HG03342 (cell line): ENCODE measurements around the gene WT1.

Experiments used
- ATAC-seq: cut with Tn5 transposase; IDR thresholded peaks from one replicate; pipeline ENCODE4 v1.9.1; 2021; ENCODE audit warnings: mild to moderate bottlenecking, moderate library complexity; ENCODE audit not compliant: unreplicated experiment

The WT1 gene

DNA sequence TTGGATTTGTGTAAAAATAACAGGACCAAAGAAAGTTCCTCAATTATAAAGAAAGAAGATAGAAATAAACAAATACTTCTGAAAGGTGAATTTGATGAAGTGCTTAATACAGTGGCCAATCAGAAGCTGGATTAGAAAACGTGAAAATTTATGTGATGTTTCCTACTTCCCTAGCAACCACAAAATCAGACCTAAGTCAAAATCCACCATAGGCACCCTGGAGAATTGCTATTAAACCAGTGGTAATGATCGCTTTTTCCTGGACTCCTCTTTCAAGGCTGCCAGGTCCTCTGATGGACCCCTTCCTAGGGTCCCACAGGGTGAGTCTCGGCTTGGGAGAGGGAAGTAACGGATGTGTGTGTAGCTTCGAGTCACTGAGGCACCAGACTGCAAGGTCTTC, 9.6 kb downstream of the WT1 start:
- ATAC-seq: no peak

DNA sequence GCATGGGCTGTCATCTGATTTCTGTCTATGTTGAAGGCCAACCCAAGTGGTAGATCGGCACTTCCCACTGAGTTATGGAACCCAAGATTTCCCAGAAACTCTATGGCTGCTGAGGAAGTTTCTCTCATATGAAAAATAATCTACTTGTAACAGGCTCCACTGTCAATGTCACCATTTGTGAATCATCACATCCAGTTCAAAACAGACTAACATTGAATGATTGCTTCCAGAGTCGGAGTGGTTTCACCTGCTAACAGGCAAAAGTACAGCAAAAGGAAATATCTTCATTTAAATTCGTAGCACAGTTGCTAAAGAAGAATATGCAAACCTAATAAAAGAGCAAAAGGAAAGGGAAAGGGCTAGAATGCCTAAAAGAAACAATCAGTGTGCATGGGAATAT, 12.8 kb downstream of the WT1 start:
- no peak for ATAC-seq

DNA sequence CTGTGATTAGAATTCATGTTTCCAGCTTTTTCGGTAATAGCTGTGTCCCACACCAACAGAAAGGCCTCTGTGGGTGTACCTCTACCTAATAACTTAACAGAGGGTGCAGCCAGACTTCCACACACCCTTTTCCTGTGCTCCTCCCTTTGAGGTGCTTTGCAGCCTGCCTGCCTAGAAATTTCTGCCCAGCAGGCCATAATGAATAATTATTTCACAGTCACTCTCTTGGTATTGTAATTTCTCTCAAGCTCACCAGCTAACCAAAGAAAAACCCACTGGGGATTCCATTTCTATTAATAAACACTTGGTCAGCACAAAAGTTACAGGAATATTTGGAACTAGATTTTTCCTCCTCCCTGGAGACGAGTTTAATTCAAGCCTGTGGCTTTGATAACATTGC, 13.3 kb downstream of the WT1 start:
- no peak for ATAC-seq

DNA sequence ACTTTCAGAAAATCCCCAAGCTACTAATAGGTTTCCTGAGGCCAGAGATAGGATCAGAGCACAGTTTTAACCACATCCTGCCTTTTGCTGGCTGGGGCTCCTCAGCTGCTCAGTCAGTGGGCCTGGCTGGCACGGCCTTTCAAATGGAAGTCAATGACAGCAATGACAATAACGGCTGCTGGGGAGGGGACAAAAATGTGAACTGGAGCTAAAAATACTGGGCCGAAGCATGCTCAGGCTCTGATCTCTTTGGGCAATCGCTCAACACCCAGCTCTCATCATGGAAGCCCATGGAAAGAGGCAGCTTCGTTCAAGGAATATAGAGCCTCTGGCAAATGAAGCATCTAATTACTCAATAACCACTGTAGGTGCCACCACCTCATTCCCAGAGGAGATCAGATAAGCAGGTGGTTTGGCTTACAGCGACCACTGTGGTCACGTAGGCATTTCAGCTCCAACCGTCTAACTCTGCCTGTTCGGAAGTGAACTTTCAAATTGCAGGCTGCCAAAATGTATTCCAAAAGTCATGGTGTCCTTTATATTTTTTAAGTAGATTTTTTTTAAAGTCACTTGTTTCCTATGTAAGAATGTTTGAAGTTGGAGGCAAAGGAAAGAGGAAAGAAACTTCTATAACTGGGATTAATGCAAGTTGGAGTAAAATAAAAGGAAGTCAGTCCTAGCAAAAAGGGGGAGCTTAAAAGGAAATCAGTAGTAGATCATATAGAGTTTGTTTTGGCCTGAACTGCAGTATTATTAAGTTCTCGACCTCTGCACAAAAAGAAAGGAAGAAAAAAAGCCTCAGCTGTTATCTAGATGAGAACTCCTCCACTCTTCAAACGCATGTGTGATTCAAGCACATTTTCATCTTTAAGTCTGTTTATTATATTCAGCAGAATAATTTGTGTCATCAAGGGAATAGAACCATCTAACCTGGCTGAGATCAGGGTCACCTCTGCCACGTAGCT, 14.1 kb downstream of the WT1 start:
- peak; percentile 83 for ATAC-seq

DNA sequence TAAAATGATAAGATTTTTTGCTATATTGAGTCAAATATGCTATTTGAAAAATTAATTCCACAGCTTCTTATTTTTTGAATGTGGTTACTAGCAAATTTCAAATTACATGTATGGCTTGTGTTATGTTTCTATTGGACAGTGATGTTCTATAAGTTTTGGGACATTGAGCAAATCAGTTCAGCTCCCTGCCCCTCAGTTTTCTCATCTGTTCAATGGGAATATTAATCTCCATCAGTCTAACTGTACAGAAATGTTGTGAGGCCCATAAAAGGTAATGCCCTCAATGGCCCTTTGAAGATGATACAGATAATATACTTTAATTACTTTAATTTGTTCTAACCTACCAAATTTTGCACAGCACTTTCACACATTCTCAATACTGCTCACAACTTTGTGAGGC, 15.2 kb downstream of the WT1 start:
- no peak for ATAC-seq

- ATAC-seq: no peak
Measured at GRCh38 chr11:32418836-32419235, 16.5 kb downstream of the WT1 start.

DNA sequence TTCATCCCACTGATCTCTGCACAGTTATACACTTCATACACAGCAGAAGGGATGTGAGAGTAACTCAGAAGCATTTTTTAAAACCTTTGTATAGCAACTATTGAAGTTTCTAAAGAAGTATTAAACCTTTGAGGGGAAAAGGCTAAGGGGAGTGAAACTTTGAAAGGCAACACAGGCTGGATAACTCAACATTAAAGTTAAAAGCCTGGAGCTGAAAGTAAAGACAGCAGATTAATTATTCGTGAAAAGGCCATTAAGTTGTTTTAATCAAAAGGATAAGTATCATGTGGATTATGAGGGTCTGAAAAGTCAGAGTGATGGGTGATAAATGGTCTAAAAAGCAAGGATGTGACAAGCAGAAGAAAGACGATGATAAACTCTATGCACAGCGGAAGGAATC, 17.5 kb downstream of the WT1 start:
- no peak for ATAC-seq

DNA sequence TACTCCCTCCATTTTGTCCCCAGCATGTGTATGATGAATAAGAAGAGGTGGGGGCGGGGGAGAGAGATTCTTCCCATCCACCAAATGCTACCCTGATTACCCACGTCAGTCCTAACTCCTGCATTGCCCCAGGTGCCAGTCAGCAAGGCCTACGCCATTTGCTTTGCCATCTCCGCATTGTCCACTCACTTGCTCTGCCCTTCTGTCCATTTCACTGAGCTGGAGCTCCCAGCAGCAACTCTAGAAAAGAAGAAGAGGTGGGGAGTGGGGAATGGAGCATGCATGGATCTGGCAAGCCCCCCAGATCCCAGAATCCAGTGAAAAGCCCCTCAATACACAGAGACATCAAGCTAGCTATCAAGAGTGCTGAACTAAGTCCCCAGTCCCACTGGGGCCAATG, 19.0 kb downstream of the WT1 start:
- ATAC-seq: no peak

GRCh38 chr11:32414925-32415324, 20.4 kb downstream of the WT1 start:
- no peak for ATAC-seq

GRCh38 chr11:32411942-32412615, 23.3 kb downstream of the WT1 start:
- ATAC-seq: no peak

DNA sequence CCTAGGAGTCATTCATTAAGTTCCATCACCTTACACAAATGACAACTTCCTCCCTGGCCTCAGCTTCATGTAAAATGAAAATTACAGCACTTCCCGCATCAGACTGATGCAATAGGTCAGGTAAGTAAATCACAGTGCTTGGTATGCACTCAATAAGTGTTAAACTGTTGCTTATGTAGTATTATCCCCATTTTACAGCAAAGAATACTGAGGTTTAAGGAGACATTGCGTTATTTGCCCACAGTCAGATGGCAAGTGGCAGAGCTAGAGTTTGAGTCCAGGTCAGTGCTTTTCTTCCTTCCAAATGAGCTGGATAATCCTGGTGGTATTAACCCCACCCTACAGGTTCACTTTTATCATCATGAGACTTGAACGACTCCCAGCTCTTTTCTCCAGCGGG, 29.7 kb downstream of the WT1 start:
- ATAC-seq: no peak

DNA sequence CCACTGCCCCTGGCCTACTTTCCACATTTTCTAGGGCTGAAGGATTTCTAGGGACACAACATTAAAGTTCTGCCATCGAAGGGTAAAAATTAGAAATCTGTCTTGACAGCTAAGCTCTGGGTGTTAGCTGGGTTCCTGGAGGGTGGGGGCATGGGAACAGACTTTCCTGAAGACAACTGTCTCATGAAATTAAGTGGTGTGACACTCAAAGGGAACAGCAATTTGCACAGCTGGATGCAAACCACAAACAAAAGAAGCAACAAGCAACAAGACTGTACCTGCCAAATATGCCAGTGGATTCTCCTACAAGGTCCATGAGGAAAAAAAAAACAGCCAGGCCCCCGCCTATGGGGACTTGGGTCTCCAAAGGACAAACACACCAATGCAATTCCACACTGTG, 32.5 kb downstream of the WT1 start:
- no peak for ATAC-seq

GRCh38 chr11:32400670-32401369, 34.5 kb downstream of the WT1 start:
- no peak for ATAC-seq

DNA sequence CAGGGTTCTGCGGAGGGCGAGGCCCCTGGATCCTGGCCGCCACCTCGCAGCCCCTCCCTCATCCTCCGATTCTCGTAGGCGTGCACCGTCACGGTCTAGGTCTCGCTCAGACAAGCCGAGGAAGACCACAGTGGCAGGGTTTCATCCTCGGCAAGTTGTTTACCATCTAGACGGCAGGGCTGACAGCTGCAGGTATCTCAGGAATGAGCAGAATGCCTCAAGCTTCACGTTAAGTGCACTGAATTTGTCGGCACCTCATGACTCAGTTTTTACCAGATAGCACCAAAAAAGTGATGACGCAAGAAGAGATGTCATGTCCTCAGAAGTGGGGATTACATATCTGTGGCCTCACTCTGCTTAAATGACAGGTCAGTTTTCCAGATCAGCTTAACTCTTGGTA, 35.1 kb downstream of the WT1 start:
- no peak for ATAC-seq

GRCh38 chr11:32396991-32397390, 38.3 kb downstream of the WT1 start:
- no peak for ATAC-seq

DNA sequence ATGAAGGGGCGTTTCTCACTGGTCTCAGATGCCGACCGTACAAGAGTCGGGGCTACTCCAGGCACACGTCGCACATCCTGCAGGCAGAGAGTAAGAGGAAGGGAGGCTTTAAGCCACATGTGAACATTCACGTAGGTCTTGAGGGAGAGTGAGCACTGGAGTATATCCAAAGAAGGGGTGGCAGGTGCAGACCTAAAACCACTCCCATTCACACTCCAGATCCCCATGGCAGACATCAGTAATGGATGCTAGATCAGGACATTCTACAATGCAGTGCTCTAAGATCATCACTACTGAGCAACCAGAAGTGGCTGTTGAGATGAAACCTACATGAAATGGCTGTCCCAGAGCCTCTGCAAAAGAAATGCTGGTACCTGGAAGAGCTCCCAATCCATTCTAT, 39.0 kb downstream of the WT1 start:
- no peak for ATAC-seq

GRCh38 chr11:32395127-32395526, 40.2 kb downstream of the WT1 start:
- ATAC-seq: no peak

- ATAC-seq: no peak
Measured at GRCh38 chr11:32392840-32393239, 42.5 kb downstream of the WT1 start.

- no peak for ATAC-seq
Measured at GRCh38 chr11:32391956-32392553, 43.3 kb downstream of the WT1 start.

DNA sequence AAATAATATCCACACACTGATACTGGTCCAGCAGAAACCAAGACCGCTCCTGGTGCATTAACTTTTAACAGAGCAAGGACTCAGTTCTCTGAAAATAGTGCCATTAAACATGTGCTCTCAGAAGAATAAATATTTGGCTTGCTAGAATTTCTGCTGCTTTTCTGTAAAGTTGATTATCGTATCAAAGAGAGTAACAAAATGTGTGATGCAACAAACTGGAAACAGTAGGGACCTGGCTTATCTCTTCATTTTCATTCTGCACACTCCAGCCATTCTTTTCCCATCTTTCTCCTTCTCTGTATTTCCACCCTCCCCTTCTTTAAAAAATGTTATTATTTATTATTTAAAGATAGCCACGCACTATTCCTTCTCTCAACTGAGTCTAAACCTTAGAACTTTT, 43.9 kb downstream of the WT1 start:
- no peak for ATAC-seq

DNA sequence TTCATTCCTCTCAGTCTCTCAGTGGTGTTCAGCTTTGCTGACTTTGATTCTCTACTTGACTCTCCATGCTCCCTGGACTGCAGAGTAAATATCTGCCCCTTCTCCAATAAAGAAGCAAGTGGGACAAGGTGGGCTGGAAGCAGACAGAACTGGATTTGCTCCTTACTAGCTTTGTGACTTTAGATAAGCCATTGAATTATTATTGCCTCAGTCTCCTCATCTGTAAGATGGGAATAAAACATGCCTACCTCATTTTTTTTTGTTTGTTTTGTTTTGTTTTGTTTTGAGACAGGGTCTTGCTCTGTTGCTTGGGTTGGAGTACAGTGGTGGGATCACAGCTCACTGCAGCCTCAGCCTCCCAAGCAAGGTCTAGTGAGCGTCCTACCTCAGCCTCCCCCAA, 44.6 kb downstream of the WT1 start:
- no peak for ATAC-seq
